Measurements from ENCODE around the gene ITPA.

The ITPA gene

DNA sequence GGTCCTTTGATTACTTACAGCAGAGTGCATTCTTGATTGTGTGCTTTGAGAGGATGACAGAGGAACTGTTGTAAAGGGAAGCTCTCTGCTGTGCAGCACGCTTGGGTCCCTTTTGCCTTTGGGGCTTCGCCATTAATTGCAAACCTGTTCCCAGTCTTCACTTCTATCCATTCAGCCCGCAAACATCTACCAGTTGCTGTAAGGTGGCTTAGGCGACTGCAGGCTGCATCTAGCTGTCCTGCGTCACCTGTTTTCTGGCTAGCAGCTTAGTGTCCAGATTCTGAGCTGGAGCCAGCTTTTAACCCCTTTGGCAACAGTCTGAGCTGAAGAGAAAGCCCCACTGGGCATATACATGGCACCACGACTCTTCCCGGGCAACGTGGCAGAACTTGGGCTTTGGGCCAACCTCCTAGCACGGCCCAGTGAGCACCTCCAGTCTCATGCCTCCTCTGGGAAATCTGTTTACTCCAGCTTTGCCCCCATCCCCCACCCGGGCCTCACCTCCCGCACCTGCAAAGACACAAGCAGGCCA is 47.2 kb upstream of the ITPA start:
- Histone ChIP-seq H3K36me3 (ENCODE audit: insufficient read depth, low read length) (no peaks in the 10 kb centered on the region; the same call in 1 of the 2 replicates), H3K27me3 (ENCODE audit: insufficient read depth, low read length, poor library complexity) (no peaks in the 10 kb centered on the region), H3K79me2 (ENCODE audit: insufficient read depth, low read length) (peaks cover 36% of the 10 kb centered on the region), H3K4me3 (ENCODE audit: low read depth in 1 of 2, low read length in 2 of 2) (no peak overlapping the region), H4K20me1 (ENCODE audit: insufficient read depth, low read length) (peaks cover 20% of the 10 kb centered on the region), H2AFZ (ENCODE audit: low read depth, low read length) (no peak overlapping the region), H3K27ac (ENCODE audit: low read length) (no peak overlapping the region), H3K9me3 (ENCODE audit: insufficient read depth, low read length, severe bottlenecking) (no peaks in the 10 kb centered on the region), H3K9ac (ENCODE audit: low read depth, low read length) (no peak overlapping the region), H3K4me2 (ENCODE audit: insufficient read depth, low read length) (no peak overlapping the region), H3K4me1 (ENCODE audit: insufficient read depth, low read length) (peaks cover 30% of the 10 kb centered on the region)
- ATAC-seq (ENCODE audit: insufficient read depth, low read depth) (no peak), DNase-seq (no peak)
- no peak for TF ChIP-seq EZH2 (IDR thresholded peaks at IDR 0.05; ENCODE audit: borderline replicate concordance, low read depth, low read length, severe bottlenecking)
- TF ChIP-seq, protein P1, sequence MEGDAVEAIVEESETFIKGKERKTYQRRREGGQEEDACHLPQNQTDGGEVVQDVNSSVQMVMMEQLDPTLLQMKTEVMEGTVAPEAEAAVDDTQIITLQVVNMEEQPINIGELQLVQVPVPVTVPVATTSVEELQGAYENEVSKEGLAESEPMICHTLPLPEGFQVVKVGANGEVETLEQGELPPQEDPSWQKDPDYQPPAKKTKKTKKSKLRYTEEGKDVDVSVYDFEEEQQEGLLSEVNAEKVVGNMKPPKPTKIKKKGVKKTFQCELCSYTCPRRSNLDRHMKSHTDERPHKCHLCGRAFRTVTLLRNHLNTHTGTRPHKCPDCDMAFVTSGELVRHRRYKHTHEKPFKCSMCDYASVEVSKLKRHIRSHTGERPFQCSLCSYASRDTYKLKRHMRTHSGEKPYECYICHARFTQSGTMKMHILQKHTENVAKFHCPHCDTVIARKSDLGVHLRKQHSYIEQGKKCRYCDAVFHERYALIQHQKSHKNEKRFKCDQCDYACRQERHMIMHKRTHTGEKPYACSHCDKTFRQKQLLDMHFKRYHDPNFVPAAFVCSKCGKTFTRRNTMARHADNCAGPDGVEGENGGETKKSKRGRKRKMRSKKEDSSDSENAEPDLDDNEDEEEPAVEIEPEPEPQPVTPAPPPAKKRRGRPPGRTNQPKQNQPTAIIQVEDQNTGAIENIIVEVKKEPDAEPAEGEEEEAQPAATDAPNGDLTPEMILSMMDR (IDR thresholded peaks at IDR 0.05; ENCODE audit: borderline replicate concordance, extremely low read depth, low read length, poor library complexity, severe bottlenecking): no peak

GRCh38 chr20:3163099-3164042 is 45.9 kb upstream of the ITPA start:
- Histone ChIP-seq H4K20me1 (ENCODE audit: insufficient read depth, low read length) (peaks cover 10% of the 10 kb centered on the region), H3K4me3 (ENCODE audit: low read depth in 1 of 2, low read length in 2 of 2) (no peak overlapping the region), H3K4me2 (ENCODE audit: insufficient read depth, low read length) (no peak overlapping the region), H3K36me3 (ENCODE audit: insufficient read depth, low read length) (no peaks in the 10 kb centered on the region; the same call in 1 of the 2 replicates), H3K4me1 (ENCODE audit: insufficient read depth, low read length) (peaks cover 18% of the 10 kb centered on the region), H3K27ac (ENCODE audit: low read length) (no peak overlapping the region), H3K79me2 (ENCODE audit: insufficient read depth, low read length) (peaks cover 23% of the 10 kb centered on the region), H3K27me3 (ENCODE audit: insufficient read depth, low read length, poor library complexity) (no peaks in the 10 kb centered on the region), H3K9me3 (ENCODE audit: insufficient read depth, low read length, severe bottlenecking) (no peaks in the 10 kb centered on the region), H3K9ac (ENCODE audit: low read depth, low read length) (no peak overlapping the region), H2AFZ (ENCODE audit: low read depth, low read length) (no peak overlapping the region)
- DNase-seq: no peak
- TF ChIP-seq, protein P1 (IDR thresholded peaks at IDR 0.05; ENCODE audit: borderline replicate concordance, extremely low read depth, low read length, poor library complexity, severe bottlenecking): no peak
- no peak for TF ChIP-seq EZH2 (IDR thresholded peaks at IDR 0.05; ENCODE audit: borderline replicate concordance, low read depth, low read length, severe bottlenecking)
- no peak for ATAC-seq (ENCODE audit: insufficient read depth, low read depth)

GRCh38 chr20:3164043-3164762 is 45.1 kb upstream of the ITPA start:
- no peak overlapping the region for H3K27ac ChIP-seq (ENCODE audit: low read length)
- no peak overlapping the region for H3K4me3 ChIP-seq (ENCODE audit: low read depth in 1 of 2, low read length in 2 of 2)
- TF ChIP-seq EZH2 (IDR thresholded peaks at IDR 0.05; ENCODE audit: borderline replicate concordance, low read depth, low read length, severe bottlenecking): no peak
- TF ChIP-seq, protein P1 (IDR thresholded peaks at IDR 0.05; ENCODE audit: borderline replicate concordance, extremely low read depth, low read length, poor library complexity, severe bottlenecking): no peak
- H3K9ac ChIP-seq (ENCODE audit: low read depth, low read length): no peak overlapping the region
- no peak overlapping the region for H2AFZ ChIP-seq (ENCODE audit: low read depth, low read length)
- DNase-seq (no peak), ATAC-seq (ENCODE audit: insufficient read depth, low read depth) (no peak)
- H3K9me3 ChIP-seq (ENCODE audit: insufficient read depth, low read length, severe bottlenecking): no peaks in the 10 kb centered on the region
- H4K20me1 ChIP-seq (ENCODE audit: insufficient read depth, low read length): 0 out of 2 replicates have a peak, but pooled peaks cover 3% of the 10 kb centered on the region
- peaks cover 15% of the 10 kb centered on the region for H3K79me2 ChIP-seq (ENCODE audit: insufficient read depth, low read length)
- no peaks in the 10 kb centered on the region; the same call in 1 of the 2 replicates for H3K36me3 ChIP-seq (ENCODE audit: insufficient read depth, low read length)
- H3K27me3 ChIP-seq (ENCODE audit: insufficient read depth, low read length, poor library complexity): no peaks in the 10 kb centered on the region
- no peak overlapping the region for H3K4me2 ChIP-seq (ENCODE audit: insufficient read depth, low read length)
- H3K4me1 ChIP-seq (ENCODE audit: insufficient read depth, low read length): peaks cover 11% of the 10 kb centered on the region
